HG03575 (cell line): ENCODE results near the gene WRAP53.
"Not testable (repeated sequence)": the region's sequence is repeated elsewhere in the genome, so short reads cannot be mapped to it uniquely, and the experiment has no call there.

ENCODE experiments used
- ATAC-seq: cut with Tn5 transposase; IDR thresholded peaks from one replicate; pipeline ENCODE4 v1.9.1; 2021; ENCODE audit not compliant: unreplicated experiment, insufficient number of reproducible peaks, low FRiP score; ENCODE audit errors: extremely low read depth

The WRAP53 gene

GRCh38 chr17:7687908-7688807 lies at the start of gene WRAP53:
Gene WRAP53, plus strand, starts transcription at chr17:7688477. Its CDS starts 172 bp downstream, at chr17:7688649.
- ATAC-seq = no peak

GRCh38 chr17:7640783-7641182 lies 47.5 kb upstream of the WRAP53 start:
- no peak for ATAC-seq

DNA sequence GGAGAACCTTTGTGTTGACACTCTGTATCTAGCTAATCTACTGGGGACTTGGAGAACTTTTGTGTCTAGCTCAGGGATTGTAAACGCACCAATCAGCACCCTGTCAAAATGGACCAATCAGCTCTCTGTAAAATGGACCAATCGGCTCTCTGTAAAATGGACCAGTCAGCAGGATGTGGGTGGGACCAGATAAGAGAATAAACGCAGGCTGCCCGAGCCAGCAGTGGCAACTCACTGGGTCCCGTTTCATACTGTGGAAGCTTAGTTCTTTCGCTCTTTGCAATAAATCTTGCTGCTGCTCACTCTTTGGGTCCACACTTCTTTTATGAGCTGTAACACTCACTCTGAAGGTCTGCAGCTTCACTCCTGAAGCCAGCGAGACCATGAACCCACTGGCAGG lies 46.6 kb upstream of the WRAP53 start:
- ATAC-seq = not testable (repeated sequence)

GRCh38 chr17:7644775-7645174 lies 43.5 kb upstream of the WRAP53 start:
- no peak for ATAC-seq

GRCh38 chr17:7646457-7646856 lies 41.8 kb upstream of the WRAP53 start:
- no peak for ATAC-seq

GRCh38 chr17:7647018-7647417 lies 41.3 kb upstream of the WRAP53 start:
- ATAC-seq = no peak

GRCh38 chr17:7650509-7651096 lies 37.7 kb upstream of the WRAP53 start, which contains the start of gene ATP1B2:
Gene ATP1B2, plus strand, starts transcription at chr17:7650926. Its CDS starts 593 bp downstream, at chr17:7651519.
- no peak for ATAC-seq

DNA sequence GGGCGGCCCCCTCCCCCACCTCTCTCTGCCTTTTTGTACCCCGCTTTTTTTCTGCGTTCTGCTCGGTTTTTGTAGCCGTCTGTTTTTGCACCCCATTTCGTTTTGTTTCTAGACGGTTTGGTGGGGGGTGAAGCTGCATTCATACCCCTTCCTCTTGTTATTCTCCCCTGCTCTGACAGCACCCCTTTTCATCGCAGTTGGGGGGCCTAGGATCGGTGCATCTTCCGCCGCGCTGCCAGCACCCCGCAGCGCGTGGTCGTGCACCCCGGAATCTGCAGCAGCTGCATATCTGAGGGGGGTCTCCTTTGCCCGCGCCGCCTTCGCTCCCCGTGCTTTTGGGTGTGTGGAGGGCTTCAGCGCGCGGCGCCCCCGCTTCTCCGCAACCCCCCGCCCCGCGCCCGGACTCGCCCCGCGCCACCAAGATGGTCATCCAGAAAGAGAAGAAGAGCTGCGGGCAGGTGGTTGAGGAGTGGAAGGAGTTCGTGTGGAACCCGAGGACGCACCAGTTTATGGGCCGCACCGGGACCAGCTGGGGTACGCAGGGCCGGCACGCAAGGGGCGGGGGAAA lies 37.1 kb upstream of the WRAP53 start:
- no peak for ATAC-seq

- ATAC-seq = no peak
Observed at GRCh38 chr17:7651665-7652387, 36.5 kb upstream of the WRAP53 start.

DNA sequence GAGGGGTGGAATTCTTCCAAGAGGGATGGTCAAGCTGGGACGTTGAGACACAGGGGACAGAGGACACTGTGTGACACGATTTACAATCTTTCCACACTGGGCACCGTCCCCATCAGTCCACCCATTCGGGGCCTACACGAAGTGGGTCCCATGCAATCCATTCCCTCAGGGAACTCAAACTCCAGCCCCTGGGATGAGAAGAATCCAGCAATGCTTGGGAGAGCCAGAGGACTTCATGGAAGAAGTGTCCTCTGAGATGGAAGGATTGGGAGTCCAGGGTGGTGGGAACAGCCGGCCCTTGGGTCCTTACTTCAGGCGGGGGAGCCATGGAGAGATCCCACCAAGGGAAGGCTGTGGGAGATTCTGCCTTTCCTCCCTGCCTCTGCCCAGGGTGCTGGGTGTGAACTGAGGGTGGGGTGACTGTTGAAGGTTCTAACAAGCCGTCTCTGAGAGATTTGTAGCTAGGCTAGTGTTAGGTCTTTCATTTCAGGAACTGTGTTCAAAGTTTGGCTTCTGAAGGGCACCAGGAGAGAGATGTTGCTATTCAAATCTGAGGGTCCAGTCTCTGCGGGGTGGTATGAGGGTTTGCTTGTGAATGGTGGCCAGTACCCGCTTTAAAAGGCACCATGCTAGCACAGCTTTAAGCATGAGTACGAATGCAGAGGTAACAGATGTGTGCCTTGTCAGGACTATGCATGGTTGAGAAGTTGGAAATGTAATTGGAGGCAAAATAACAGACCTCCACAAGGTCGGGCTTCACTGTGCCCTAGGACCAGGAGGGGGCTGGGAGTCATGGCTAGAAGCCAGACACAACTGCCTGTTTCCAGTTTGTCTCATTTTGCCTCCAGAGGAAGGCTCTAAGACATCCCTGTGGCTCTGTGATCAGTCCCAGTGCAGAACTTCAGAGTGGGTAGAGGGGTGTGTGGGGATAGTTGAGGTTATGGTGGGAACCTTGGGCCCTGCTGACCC lies 35.6 kb upstream of the WRAP53 start:
- ATAC-seq = no peak

DNA sequence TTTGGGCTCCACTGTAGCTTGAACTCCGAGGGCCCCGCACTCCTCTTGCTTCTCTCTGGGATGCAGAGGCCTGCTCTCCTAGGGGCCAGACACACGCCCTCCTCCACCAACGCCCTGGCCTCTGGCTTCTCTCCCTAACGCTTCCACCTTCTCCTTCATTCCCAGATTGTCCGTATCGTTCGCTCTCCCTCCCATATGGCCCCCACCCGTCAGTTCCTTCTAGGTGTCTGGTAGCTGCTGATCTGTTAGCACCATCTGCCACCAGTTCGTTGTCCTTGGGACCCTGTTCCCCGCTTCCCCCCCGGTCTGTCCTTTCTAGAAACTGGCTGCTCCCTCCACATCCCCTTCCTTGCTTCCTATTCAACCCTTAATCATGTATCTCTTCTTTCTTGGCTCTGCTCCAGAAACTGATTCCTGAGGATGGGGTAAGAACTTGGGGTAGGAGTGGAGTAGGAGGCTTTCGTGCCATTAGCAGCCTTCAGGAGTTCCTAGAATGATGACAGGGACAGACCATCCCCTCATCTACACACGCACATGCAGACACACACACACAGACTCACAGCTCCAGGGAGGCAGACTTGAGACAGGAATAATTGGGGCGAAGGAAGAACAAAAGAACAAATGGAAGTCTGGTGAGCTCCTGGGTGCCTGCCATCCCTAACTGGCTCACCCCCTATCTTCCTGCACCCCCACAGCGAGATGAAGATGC lies 33.3 kb upstream of the WRAP53 start:
- no peak for ATAC-seq

GRCh38 chr17:7655541-7655840 lies 32.8 kb upstream of the WRAP53 start:
- ATAC-seq = no peak

- ATAC-seq = no peak
Observed at GRCh38 chr17:7656958-7657609, 31.2 kb upstream of the WRAP53 start.

DNA sequence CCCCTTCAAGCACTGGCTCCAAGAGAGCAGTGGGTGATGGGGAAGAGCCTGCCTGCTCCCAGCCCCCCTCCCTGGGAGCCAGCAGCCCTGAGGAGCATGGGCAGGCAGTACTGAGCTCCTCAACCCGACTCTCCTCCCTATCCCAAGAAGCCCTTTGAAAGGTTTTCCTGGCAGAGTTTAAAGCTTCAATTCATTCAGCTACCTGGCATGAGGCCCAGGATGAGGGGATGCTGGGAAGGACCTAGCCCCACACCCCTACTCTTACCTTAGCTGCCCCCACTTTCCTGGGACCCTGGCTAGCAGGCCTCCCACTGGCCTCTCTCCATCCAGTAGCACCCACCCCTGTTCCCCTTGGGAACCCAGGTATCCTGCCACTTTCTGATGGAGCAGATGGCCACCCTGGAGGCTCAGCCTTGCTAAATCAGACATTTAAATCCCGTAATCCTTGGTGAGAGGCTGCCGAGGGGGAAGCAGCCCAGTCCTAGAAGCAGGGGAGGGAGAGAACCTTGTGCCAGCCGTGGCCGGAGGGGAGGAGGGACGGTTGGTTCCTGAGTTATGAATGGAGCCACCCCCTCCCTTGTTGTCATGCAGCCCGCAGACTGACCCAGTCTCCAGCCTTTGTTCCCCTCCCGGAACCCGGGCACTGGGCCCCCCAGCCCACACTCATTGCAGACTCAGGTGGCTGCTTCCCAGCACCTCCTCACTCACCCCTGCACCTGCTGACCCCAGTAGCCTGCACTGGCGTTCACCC lies 20.4 kb upstream of the WRAP53 start:
- no peak for ATAC-seq

DNA sequence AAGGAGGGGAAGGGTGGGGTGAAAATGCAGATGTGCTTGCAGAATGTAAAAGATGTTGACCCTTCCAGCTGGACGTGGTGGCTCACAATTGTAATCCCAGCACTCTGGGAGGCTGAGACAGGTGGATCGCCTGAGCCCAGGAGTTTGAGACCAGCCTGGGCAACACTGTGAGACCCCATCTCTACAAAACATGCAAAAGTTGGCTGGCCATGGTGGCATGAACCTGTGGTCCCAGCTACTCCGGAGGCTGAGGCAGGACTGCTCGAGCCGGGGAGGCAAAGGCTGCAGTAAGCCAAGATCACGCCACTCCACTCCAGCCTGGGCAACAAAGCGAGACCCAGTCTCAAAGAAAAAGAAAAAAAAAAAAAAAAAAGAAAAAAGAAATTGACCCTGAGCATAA lies 19.8 kb upstream of the WRAP53 start:
- no peak for ATAC-seq

DNA sequence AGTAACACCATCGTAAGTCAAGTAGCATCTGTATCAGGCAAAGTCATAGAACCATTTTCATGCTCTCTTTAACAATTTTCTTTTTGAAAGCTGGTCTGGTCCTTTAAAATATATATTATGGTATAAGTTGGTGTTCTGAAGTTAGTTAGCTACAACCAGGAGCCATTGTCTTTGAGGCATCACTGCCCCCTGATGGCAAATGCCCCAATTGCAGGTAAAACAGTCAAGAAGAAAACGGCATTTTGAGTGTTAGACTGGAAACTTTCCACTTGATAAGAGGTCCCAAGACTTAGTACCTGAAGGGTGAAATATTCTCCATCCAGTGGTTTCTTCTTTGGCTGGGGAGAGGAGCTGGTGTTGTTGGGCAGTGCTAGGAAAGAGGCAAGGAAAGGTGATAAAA lies 15.0 kb upstream of the WRAP53 start:
- no peak for ATAC-seq

DNA sequence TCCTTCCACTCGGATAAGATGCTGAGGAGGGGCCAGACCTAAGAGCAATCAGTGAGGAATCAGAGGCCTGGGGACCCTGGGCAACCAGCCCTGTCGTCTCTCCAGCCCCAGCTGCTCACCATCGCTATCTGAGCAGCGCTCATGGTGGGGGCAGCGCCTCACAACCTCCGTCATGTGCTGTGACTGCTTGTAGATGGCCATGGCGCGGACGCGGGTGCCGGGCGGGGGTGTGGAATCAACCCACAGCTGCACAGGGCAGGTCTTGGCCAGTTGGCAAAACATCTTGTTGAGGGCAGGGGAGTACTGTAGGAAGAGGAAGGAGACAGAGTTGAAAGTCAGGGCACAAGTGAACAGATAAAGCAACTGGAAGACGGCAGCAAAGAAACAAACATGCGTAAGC lies 13.3 kb upstream of the WRAP53 start:
- ATAC-seq = no peak
